Cerebellar nuclear complex (tissue), 1 donor: ENCODE measurements around the gene MS4A18.
A peak's percentile ranks its signal among the peaks of the same experiment; 100 is the strongest.

Experiments used
- DNase-seq, 2 experiments: peaks; one replicate each; lab custom pipeline; 2025; lab: John Stamatoyannopoulos, UW

The MS4A18 gene

DNA sequence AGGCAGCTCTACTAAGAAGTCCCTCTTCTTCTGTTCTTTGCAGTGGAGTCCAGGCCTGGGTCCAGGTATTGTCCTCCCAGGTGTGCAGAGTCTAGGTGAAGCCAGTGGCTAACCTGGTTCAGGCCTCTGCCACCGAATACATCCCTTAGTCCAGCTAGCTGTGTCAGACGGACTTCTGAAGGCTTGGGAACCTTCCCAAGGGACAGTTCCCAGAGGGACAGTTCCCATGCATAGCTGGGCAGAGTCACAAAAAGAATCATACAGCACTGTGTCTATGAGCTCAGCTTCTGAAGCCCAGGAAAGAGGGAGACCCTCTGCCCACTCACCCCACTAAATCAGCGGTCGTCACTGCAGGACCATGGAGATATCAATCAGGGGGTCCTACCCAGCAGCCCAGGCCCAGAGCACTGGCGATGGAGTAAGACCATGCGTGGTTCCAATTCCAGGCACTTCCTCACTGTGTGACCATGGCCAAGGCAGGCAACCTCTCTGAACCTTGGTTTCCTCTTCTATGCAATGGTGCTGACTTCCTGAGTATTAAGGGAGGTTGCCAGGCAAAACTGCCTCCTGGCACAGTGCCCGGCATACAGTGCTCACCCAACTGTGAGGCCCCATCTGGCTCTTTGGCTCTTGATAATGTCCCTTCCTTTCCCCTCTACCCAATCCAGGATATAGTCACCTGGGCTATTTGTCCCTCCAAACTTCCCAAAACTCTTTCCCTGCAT is 64.0 kb downstream of the MS4A18 start:
- DNase-seq: peak in 1 of 2 experiments; percentile 51

- no peak for DNase-seq
Measured at GRCh38 chr11:60790726-60791125, 66.2 kb downstream of the MS4A18 start.

DNA sequence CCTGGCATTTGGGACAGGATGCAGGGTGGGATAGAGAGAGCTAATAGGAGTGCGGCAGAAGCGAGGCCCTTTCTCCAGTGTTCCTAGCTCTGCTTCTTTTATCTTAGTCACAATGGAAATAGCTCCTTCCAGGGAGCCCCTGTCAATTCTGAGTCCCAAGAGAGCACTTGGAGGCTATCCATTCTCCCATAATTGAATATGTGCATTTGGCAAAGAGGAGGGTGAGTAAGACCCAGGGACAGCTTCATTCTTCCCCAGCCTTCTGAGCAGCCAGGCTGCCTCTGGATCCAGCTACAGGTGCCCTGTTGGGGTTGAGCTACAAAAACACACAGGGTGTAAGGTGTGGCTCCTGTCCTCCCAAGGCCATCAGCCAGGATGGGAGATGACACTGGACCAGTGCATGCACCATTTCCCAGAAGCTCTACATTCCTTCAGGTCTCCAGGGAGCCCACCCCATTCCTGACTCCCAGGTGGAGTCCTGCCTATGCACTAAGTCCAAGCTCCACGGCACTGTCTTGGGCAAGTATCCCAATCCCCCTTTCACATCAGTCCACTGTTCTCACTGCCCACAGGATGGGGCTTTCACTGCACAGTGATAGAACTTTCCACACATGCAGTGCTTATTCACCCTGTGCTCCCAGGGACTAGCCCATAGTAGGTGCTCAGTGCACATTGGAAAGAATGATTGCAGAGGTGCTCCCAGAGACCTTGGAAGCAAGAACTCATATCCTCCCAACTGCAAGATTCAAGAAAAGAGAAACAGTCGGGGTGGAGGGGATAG is 66.8 kb downstream of the MS4A18 start:
- DNase-seq: no peak

DNA sequence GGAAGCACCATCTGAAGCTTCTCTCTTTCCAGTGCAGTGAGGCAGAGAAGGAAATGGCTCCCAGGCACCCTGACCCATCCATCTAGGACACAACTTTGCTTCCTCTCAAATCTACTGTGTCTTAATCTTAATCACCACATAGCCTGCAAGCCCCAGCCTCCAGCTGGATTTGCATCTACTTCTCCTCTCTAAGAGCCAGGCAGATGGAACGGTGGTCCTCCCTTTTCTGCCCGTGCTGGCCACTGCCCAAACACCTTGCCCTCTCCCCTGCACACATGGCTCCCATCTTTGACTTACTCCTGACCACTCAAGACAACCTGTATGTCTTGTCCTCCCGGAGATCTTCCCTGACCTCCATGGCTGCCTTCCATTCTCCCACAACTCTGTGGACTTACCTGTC is 68.0 kb downstream of the MS4A18 start:
- no peak for DNase-seq
